RPMI7951 (cell line): ENCODE measurements around the gene VMP1. TPM values are rescaled to one million over a fixed set of nuclear protein-coding genes. Genes with fewer than 3 reads are reported as not detected.
"Not testable (repeated sequence)": the region's sequence is repeated elsewhere in the genome, so short reads cannot be mapped to it uniquely, and the experiment has no call there.

ENCODE experiments used
- DNase-seq: peaks from one replicate; pipeline ENCODE4 v3.0.0-alpha.2; 2012; ENCODE audit warnings: low read depth
- total RNA-seq: library from RNA; depleted of rRNA; stranded (reverse); fragments of >200 nt; shearing (Covaris generic); gene quantifications from 2 replicates; pipeline ENCODE4 v1.2.3, GENCODE V29; 2014

The VMP1 gene
- total RNA-seq, 1 experiment from 2014 or later = 212 TPM

- no peak for DNase-seq
Observed at GRCh38 chr17:59779521-59779920, 72.1 kb downstream of the VMP1 start.

DNA sequence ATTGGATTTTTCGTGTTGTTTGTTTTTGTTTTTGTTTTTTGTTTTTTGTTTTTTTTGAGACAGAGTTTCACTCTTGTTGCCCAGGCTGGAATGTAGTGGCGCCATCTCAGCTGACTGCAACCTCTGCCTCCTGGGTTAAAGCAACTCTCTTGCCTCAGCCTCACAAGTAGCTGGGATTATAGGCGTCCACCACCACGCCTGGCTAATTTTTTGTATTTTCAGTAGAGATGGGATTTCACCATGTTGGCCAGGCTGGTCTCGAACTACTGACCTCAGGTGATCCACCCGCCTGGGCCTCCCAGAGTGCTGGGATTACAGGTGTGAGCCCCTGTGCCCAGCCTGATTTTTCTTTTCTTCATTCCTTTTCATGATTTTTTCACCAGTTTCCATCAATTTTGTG, 73.1 kb downstream of the VMP1 start:
- DNase-seq = not testable (repeated sequence)

GRCh38 chr17:59783221-59784047, 76.0 kb downstream of the VMP1 start:
- peak; percentile 80 for DNase-seq

DNA sequence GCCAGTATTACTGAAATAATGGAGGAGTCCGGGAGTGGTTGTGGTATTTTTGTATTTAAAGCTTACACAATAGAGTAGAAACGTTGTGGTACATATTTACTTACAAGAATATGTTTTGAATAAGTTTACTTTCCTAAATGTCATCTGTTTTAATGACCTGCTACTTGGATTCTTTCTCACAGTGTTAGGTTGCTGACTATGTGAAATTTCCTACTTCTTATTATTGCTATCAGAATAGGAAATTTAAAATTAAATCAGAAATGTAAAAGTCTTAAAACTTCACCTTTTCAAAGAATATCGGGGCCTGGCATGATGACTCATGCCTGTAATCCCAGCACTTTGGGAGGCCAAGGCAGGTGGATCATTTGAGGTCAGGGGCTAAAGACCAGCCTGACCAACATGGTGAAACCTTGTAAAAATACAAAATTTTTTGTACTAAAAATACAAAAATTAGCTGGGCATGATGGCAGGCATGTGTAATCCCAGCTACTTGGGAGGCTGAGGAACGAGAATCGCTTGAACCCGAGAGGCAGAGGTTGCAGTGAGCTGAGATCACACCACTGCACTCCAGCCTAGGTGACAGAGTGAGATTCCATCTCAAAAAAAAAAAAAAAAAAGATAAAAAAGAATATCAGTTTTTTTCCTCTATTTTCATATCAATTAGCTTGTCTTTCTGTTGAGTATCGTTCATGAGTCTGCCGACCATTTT, 77.8 kb downstream of the VMP1 start:
- DNase-seq = peak; percentile 24

DNA sequence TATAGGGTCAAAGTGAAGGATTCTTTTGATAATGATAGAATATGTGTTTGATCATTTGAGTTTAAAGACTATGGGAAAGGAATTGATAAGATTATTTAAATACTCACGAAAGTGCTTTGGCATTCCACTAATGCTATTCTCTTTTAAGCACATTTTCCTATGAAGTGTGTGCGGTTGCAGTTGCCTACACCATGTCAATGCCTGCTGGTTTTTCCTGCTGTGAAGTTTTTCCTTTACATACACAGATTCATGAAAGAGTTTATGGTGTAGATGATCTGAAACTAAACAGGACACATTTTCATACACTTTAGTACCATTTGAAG, 78.7 kb downstream of the VMP1 start:
- no peak for DNase-seq

DNA sequence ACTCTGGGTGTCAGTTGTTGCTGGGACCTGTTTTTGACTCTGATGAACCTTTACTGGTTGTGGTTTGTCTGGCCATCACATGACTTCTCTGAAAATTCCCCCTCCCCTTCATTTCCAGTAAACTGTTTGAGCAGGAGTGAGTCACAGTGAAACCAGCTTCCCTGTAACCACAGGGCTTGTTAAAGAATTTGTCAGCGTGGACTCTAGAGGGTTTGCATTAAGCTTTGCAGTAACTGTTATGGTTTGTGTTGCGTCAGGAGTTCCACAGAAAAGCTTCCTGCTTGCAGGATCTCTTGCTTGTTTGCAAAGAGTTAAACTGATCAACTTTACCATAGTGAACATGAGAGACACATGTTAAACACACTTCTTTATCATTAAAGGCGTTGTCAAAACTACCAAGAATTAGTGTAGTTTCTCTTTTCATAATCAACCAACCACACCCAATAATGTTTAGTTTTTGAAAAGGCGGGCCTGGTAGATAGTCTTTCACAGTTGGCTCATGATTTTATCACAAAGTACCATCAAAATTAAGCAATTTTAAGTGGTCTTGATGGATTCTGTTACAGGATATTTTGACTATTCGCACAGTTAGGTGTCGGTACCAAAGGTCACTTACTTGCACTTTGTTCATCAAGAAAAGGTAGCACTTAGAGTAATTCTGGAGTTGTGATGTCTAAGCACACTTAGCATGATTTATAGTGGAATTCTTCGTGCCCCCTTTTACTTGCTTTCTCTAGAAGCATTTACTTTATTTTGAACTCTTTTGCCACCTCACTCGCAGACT, 79.3 kb downstream of the VMP1 start:
- DNase-seq = peak; percentile 99

- DNase-seq = not testable (repeated sequence)
Observed at GRCh38 chr17:59789849-59790248, 82.4 kb downstream of the VMP1 start.

- not testable (repeated sequence) for DNase-seq
Observed at GRCh38 chr17:59790418-59790817, 83.0 kb downstream of the VMP1 start.

- DNase-seq = no peak
Observed at GRCh38 chr17:59790910-59791309, 83.5 kb downstream of the VMP1 start.

GRCh38 chr17:59791603-59792457, 84.4 kb downstream of the VMP1 start:
- DNase-seq = no peak

DNA sequence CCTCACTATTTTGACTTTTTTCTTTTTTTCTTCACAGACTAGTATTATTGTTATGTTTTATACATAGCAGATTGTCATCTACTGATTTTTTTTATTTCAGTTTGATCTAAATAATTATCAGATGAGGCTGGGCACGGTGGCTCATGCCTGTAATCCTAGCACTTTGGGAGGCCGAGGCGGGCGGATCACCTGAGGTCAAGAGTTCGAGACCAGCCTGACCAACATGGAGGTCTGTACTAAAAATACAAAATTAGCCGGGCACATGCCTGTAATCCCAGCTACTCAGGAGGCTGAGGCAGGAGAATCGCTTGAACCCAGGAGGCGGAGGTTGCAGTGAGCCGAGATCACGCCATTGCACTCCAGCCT, 85.0 kb downstream of the VMP1 start:
- not testable (repeated sequence) for DNase-seq

DNA sequence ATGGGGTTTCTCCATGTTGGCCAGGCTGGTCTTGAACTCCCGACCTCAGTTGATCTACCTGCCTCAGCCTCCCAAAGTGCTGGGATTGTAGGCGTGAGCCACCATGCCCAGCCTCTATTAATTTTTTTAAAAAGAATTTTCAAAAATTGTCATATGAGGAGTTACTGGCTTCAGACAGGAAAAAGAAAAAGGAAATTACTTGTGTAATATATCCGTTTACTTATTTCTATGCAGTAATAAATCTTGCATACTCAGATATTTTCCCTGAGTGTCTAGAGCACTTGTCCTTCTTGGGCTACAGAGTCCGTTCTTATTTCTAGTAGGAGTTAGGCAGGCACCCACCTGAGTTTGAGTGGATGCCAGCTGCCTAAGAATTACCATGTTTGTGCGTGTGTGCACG, 85.8 kb downstream of the VMP1 start:
- no peak for DNase-seq

DNA sequence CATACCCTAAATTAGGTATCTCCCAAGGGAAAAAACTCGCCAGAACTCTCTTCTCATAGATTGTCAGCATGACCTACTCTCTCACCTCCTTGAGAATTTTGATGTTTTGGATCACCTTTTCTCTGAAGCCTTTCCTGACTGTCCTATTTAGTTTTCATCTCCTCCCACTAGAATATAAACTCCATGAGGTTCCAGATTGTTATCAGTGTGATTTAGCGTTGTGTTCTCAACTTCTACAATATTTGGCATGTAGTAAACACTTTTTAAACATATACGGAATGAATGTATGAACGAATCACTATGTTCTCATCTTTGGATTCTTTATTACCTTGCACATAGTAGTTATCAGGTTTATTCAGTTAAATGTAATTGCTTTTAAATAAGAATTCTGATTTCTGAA, 88.7 kb downstream of the VMP1 start:
- DNase-seq = no peak

- no peak for DNase-seq
Observed at GRCh38 chr17:59796785-59797205, 89.3 kb downstream of the VMP1 start.

GRCh38 chr17:59798111-59798510, 90.7 kb downstream of the VMP1 start:
- no peak for DNase-seq

DNA sequence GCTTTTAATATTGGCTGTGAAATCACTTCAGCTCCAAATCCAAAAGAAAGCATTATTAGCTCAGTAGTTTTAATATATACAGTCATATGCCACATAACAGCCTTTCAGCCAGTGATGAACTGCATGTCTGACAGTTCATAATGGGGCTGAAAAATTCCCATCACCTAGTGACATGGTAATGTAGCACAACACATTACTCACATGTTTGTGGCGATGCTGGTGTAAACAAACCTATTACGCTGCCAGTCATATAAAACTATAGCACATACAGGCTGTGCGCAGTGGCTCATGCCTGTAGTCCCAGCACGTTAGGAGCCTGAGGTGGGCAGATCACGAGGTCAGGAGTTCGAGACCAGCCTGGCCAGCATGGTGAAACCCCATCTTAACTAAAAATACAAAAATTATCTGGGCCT, 93.1 kb downstream of the VMP1 start:
- DNase-seq = no peak

DNA sequence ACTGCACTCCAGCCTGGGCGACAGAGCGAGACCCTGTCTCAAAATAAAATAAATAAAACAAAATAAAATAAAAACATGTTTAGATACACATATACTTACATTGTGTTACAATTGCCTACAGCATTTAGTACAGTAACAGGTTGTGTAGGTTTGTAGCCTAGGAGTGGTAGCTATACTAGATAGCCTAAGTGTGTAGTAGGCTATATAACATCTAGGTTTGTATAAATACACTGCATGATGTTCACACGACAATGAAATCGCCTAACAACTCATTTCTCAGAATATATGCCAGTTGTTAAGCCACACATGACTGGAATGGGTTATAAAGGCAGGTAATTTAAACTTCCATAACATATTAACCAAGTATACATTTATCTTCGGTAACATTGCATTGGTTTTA, 94.7 kb downstream of the VMP1 start:
- no peak for DNase-seq

DNA sequence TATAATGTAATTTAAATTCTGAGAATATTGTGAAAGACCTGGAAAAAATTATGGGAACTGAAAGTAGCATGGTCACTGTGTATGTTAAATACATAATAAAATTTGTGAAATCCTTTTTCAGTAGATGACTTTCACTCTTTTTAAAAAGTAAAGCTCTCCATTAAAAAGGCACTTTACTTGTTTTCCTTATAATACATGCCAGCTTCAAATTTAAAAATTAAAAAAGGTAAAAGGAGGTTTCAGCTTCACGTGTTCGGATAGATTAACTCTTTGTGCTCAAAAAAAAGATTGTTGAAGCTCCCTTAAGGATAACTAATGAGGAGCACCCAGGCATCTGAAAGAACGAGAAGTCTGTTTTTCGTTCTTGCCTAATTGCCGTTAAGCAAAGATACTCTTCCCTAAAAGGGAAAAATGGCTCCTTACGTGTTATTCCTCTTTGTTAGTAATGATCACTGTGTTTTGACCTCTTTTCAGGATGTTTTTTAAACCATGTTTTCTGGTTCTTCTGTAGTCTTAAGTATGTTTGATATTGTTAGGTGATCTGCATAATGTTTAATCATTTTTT, 97.5 kb downstream of the VMP1 start:
- DNase-seq = peak; percentile 61

DNA sequence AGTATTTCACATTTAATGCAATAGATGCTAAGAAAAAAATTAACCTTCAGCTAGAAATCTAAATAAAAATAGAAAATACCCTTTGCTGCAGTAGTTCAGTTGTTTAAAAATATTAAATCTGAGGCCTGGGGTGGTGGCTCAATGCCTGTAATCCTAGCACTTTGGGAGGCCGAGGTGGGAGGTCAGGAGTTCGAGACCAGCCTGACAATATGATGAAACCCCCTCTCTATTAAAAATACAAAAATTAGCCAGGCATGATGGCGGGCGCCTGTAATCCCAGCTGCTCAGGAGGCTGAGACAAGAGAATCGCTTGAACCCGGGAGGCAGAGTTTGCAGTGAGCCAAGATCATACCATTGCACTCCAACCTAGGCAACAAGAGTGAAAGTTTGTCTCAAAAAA, 98.9 kb downstream of the VMP1 start:
- DNase-seq = not testable (repeated sequence)

GRCh38 chr17:59807892-59808509, 100.5 kb downstream of the VMP1 start:
- DNase-seq = no peak

GRCh38 chr17:59810894-59811153, 103.4 kb downstream of the VMP1 start:
- DNase-seq = no peak
